GM10266 (cell line): ENCODE measurements around the gene CRYGN.

Experiments used
- DNase-seq: peaks from one replicate; pipeline ENCODE4 v3.0.0; 2012; ENCODE audit errors: extremely low spot score
- TF ChIP-seq, protein P1 (sequence below): IDR thresholded peaks from 2 replicates; pipeline ENCODE4 v1.5.1; 2012; ENCODE audit warnings: mild to moderate bottlenecking, low read depth; ENCODE audit not compliant: control insufficient read depth, insufficient read depth; ENCODE audit errors: missing control alignments

The CRYGN gene

DNA sequence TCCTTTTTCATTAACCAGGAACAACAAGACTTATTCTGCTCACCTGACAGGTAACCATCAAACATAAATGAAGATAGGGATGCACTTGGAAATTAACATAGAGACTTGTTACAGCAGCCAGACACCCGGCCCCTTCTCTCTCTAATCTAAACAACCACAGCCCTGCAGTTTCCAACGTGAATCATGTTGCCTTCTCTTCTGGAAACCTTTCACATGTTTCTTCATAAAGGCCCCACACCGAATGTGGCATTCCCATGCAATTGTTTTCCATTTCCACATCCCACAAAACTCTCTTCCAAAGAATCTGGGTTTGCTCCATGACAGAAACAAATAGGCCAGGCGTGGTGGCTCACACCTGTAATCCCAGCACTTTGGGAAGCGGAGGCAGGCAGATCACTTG lies 15.1 kb downstream of the CRYGN start:
- DNase-seq, result no peak
- TF ChIP-seq, protein P1, sequence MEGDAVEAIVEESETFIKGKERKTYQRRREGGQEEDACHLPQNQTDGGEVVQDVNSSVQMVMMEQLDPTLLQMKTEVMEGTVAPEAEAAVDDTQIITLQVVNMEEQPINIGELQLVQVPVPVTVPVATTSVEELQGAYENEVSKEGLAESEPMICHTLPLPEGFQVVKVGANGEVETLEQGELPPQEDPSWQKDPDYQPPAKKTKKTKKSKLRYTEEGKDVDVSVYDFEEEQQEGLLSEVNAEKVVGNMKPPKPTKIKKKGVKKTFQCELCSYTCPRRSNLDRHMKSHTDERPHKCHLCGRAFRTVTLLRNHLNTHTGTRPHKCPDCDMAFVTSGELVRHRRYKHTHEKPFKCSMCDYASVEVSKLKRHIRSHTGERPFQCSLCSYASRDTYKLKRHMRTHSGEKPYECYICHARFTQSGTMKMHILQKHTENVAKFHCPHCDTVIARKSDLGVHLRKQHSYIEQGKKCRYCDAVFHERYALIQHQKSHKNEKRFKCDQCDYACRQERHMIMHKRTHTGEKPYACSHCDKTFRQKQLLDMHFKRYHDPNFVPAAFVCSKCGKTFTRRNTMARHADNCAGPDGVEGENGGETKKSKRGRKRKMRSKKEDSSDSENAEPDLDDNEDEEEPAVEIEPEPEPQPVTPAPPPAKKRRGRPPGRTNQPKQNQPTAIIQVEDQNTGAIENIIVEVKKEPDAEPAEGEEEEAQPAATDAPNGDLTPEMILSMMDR, result no peak

- TF ChIP-seq, protein P1, result no peak
- no peak for DNase-seq
Observed at GRCh38 chr7:151423936-151424335, 16.0 kb downstream of the CRYGN start.

GRCh38 chr7:151423226-151423625 lies 16.7 kb downstream of the CRYGN start:
- TF ChIP-seq, protein P1, result no peak
- DNase-seq, result no peak

- TF ChIP-seq, protein P1, result no peak
- no peak for DNase-seq
Observed at GRCh38 chr7:151422212-151422611, 17.7 kb downstream of the CRYGN start.

GRCh38 chr7:151420144-151420543 lies 19.8 kb downstream of the CRYGN start:
- DNase-seq, result no peak
- TF ChIP-seq, protein P1, result no peak

DNA sequence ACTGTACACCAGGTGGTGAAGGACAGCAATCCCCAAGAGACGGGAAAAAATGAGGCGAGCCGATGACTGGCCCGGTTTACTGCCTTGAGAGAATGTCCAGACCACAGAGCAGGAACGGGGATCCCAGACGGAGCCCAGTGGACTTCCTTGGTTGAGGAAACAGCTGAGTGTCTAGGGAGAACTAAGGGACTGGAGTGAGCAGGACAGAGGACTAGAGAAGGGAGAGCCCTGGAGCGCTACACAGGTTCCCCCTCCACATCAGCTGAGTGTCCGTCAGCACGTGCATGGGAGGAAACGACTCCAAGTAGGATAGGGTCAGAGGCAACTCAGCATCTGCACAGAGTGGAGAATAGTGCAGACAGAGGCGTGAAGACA lies 23.0 kb downstream of the CRYGN start:
- TF ChIP-seq, protein P1, result no peak
- DNase-seq, result no peak

GRCh38 chr7:151416112-151416940 lies 23.6 kb downstream of the CRYGN start:
- DNase-seq, result no peak
- TF ChIP-seq, protein P1, result no peak
